ENCODE results near the gene CUEDC1.

Gene CUEDC1

GRCh38 chr17:57898487-57899311, 56.5 kb downstream of the CUEDC1 start:
- no peaks in the 10 kb centered on the region for H4K20me1 ChIP-seq
- no peaks in the 10 kb centered on the region for H3K9me3 ChIP-seq (replicated peaks in 1 of 11)
- peak overlapping the region; percentile 34 to 76 (median 68); a peak in 20 of 22 replicates for H3K9ac ChIP-seq
- H3K4me1 ChIP-seq: peaks cover 69 to 95% (median 88%) of the 10 kb centered on the region in 10 experiments
- TF ChIP-seq Cebpa-rat (IDR thresholded peaks at IDR 0.05): no peak
- H3K27me3 ChIP-seq: no peaks in the 10 kb centered on the region
- H3K4me3 ChIP-seq: no peak overlapping the region; a peak in 1 of 20 replicates
- no peaks in the 10 kb centered on the region for H3K36me3 ChIP-seq
- peak overlapping the region; percentile 60 to 98 (median 87) for H3K4me2 ChIP-seq
- H3K27ac ChIP-seq: peak overlapping the region; percentile 58 to 91 (median 79)

- no peak overlapping the region for H3K4me3 ChIP-seq
- H3K27ac ChIP-seq: peak overlapping the region in 9 of 11 experiments; percentile 93 to 99 (median 97); a peak in 19 of 22 replicates
- no peak overlapping the region for H3K9ac ChIP-seq
- no peak for TF ChIP-seq Cebpa-rat (IDR thresholded peaks at IDR 0.05)
- no peaks in the 10 kb centered on the region for H3K9me3 ChIP-seq (replicated peaks in 1 of 11)
- peak overlapping the region in 10 of 11 experiments; percentile 8 to 99 (median 86); a peak in 15 of 22 replicates for H3K4me2 ChIP-seq
- H4K20me1 ChIP-seq: no peaks in the 10 kb centered on the region
- H3K4me1 ChIP-seq: peaks cover 69 to 95% (median 91%) of the 10 kb centered on the region in 10 experiments
- no peaks in the 10 kb centered on the region for H3K36me3 ChIP-seq
- H3K27me3 ChIP-seq: no peaks in the 10 kb centered on the region
These were observed 59.7 kb downstream of the CUEDC1 start for GRCh38 chr17:57895382-57896060.

- H3K9ac ChIP-seq: peak overlapping the region in 2 of 11 experiments; percentile 85; a peak in 1 of 22 replicates
- peaks cover 69 to 95% (median 91%) of the 10 kb centered on the region in 10 experiments for H3K4me1 ChIP-seq
- H3K4me3 ChIP-seq: no peak overlapping the region
- H3K27ac ChIP-seq: peak overlapping the region in 10 of 11 experiments; percentile 9 to 99 (median 97); a peak in 19 of 22 replicates
- H3K36me3 ChIP-seq: no peaks in the 10 kb centered on the region
- no peak for TF ChIP-seq Cebpa-rat (IDR thresholded peaks at IDR 0.05)
- H4K20me1 ChIP-seq: no peaks in the 10 kb centered on the region; a peak in 1 of 22 replicates
- no peaks in the 10 kb centered on the region for H3K27me3 ChIP-seq
- H3K9me3 ChIP-seq (replicated peaks in 1 of 11): no peaks in the 10 kb centered on the region
- peak overlapping the region in 10 of 11 experiments; percentile 76 to 99 (median 97); a peak in 16 of 22 replicates for H3K4me2 ChIP-seq
These were observed 60.4 kb downstream of the CUEDC1 start for GRCh38 chr17:57894848-57895247.

- Histone ChIP-seq H3K36me3 (no peaks in the 10 kb centered on the region), H3K4me1 (peaks cover 68 to 94% (median 89%) of the 10 kb centered on the region in 10 experiments), H3K4me3 (peak overlapping the region in 8 of 10 experiments; percentile 20 to 67 (median 48); a peak in 11 of 20 replicates), H3K9me3 (replicated peaks in 1 of 11) (no peaks in the 10 kb centered on the region), H3K27me3 (no peaks in the 10 kb centered on the region), H3K4me2 (peak overlapping the region; percentile 76 to 99 (median 97)), H3K9ac (peak overlapping the region; percentile 69 to 91 (median 85); a peak in 21 of 22 replicates), H3K27ac (peak overlapping the region; percentile 73 to 99 (median 97)), H4K20me1 (no peaks in the 10 kb centered on the region; a peak in 3 of 22 replicates)
- TF ChIP-seq Cebpa-rat (IDR thresholded peaks at IDR 0.05): peak; percentile 64 to 99 (median 97); a peak in 20 of 22 replicates
These were observed 62.2 kb downstream of the CUEDC1 start for GRCh38 chr17:57892820-57893595.

- Histone ChIP-seq H3K27ac (peak overlapping the region; percentile 11 to 99 (median 97); a peak in 21 of 22 replicates), H3K9ac (peak overlapping the region in 10 of 11 experiments; percentile 78 to 91 (median 86); a peak in 20 of 22 replicates), H3K4me3 (peak overlapping the region in 3 of 10 experiments; percentile 1 to 51 (median 49); a peak in 4 of 20 replicates), H3K9me3 (replicated peaks in 1 of 11) (no peaks in the 10 kb centered on the region), H3K27me3 (no peaks in the 10 kb centered on the region), H3K36me3 (no peaks in the 10 kb centered on the region), H3K4me2 (peak overlapping the region; percentile 76 to 99 (median 97)), H4K20me1 (no peaks in the 10 kb centered on the region; a peak in 3 of 22 replicates), H3K4me1 (peaks cover 63 to 87% (median 82%) of the 10 kb centered on the region in 10 experiments)
- no peak for TF ChIP-seq Cebpa-rat (IDR thresholded peaks at IDR 0.05)
These were observed 62.9 kb downstream of the CUEDC1 start for GRCh38 chr17:57892146-57892819.

- Histone ChIP-seq H3K9me3 (replicated peaks in 1 of 11) (no peaks in the 10 kb centered on the region), H4K20me1 (no peaks in the 10 kb centered on the region; a peak in 3 of 22 replicates), H3K4me3 (no peak overlapping the region), H3K36me3 (no peaks in the 10 kb centered on the region), H3K4me1 (peaks cover 63 to 81% (median 76%) of the 10 kb centered on the region in 10 experiments), H3K27ac (peak overlapping the region in 9 of 11 experiments; percentile 93 to 99 (median 97); a peak in 17 of 22 replicates), H3K9ac (peak overlapping the region in 8 of 11 experiments; percentile 16 to 56 (median 44); a peak in 8 of 22 replicates), H3K27me3 (no peaks in the 10 kb centered on the region), H3K4me2 (peak overlapping the region; percentile 57 to 99 (median 97))
- no peak for TF ChIP-seq Cebpa-rat (IDR thresholded peaks at IDR 0.05)
These were observed 64.4 kb downstream of the CUEDC1 start for GRCh38 chr17:57890857-57891232.

GRCh38 chr17:57889892-57890856, 65.0 kb downstream of the CUEDC1 start:
- Histone ChIP-seq H3K27ac (peak overlapping the region in 9 of 11 experiments; percentile 93 to 99 (median 97); a peak in 18 of 22 replicates), H3K9ac (peak overlapping the region in 10 of 11 experiments; percentile 16 to 56 (median 42); a peak in 14 of 22 replicates), H3K4me1 (peaks cover 60 to 78% (median 69%) of the 10 kb centered on the region in 10 experiments), H3K9me3 (replicated peaks in 1 of 11) (no peaks in the 10 kb centered on the region), H3K36me3 (peaks cover 0 to 1% (median 0%) of the 10 kb centered on the region in 11 experiments; a peak in 2 of 22 replicates), H4K20me1 (no peaks in the 10 kb centered on the region; a peak in 3 of 22 replicates), H3K4me3 (no peak overlapping the region), H3K27me3 (no peaks in the 10 kb centered on the region), H3K4me2 (peak overlapping the region; percentile 57 to 99 (median 97))
- TF ChIP-seq Cebpa-rat (IDR thresholded peaks at IDR 0.05): no peak

All from BLaER1 treated with 17β-estradiol and CSF1 and Interleukin-3, amounts not matched to agents 10 nM and 100 nM (cell line).